SK-N-SH (cell line): ENCODE results near the gene LYSMD4. TPM values are rescaled to one million over a fixed set of nuclear protein-coding genes. Genes with fewer than 3 reads are reported as not detected.

ENCODE experiments used
- CTCF ChIA-PET: fragments of 300-600, 350-600 bp; formaldehyde crosslinking; extraction: SDS; loops from one replicate; lab custom pipeline; 2021; lab: Yijun Ruan, JAX
- POLR2A ChIA-PET: fragments of 350-600 bp; sonication (Branson Sonifier 250); formaldehyde crosslinking; extraction: SDS; loops from one replicate; lab custom pipeline; 2020; ENCODE audit warnings: antibody characterized with exemption, inconsistent platforms; lab: Yijun Ruan, JAX
- DNase-seq: peaks from one replicate; pipeline ENCODE4 v3.0.0; 2012
- H2AFZ ChIP-seq: fragments of 200-600 bp; sonication (generic); 2 replicates; pipeline ENCODE4 v1.8.1; 2016; ENCODE audit warnings: antibody characterized with exemption, mild to moderate bottlenecking, low read depth
- H3F3A ChIP-seq: fragments of 200-600 bp; sonication (generic); replicated peaks from 2 replicates; pipeline ENCODE3; 2016; ENCODE audit warnings: antibody characterized with exemption, mild to moderate bottlenecking; ENCODE audit not compliant: insufficient read depth
- H3K27ac ChIP-seq, 2 experiments: fragments of 200-500 bp in 1 of 2; fragments of 200-600 bp in 1 of 2; sonication (Bioruptor generic) in 1 of 2; sonication (generic), shearing (Covaris generic) in 1 of 2; 2 replicates each; pipeline versions ENCODE4 v1.5.1 to v1.6.1; 2014 to 2016; ENCODE audit warnings: low read depth in 2 of 2, inconsistent platforms in 1 of 2, low read length in 1 of 2, mild to moderate bottlenecking in 1 of 2, mixed read lengths in 1 of 2
- H3K27me3 ChIP-seq: fragments of 200-600 bp; sonication (generic), shearing (Covaris generic); 2 replicates; pipeline ENCODE4 v1.6.1; 2016; ENCODE audit warnings: mixed run types; ENCODE audit not compliant: insufficient read depth
- H3K36me3 ChIP-seq, 2 experiments: fragments of 200-500 bp in 1 of 2; fragments of 200-600 bp in 1 of 2; sonication (Bioruptor generic) in 1 of 2; sonication (generic) in 1 of 2; replicated peaks in 1 of 2; 2 replicates each; pipeline versions ENCODE3 to v1.5.1; 2014 to 2016; ENCODE audit warnings: low read length in 1 of 2, mild to moderate bottlenecking in 1 of 2; ENCODE audit not compliant: insufficient read depth in 2 of 2, control insufficient read depth in 1 of 2
- H3K4me1 ChIP-seq, 2 experiments: fragments of 200-500 bp in 1 of 2; fragments of 200-600 bp in 1 of 2; sonication (Bioruptor generic) in 1 of 2; sonication (generic), shearing (Covaris generic) in 1 of 2; 2 replicates each; pipeline versions ENCODE4 v1.5.1 to v1.6.1; 2014 to 2016; ENCODE audit warnings: low read depth in 1 of 2, low read length in 1 of 2, mixed run types in 1 of 2; ENCODE audit not compliant: insufficient read depth in 2 of 2, control insufficient read depth in 1 of 2
- H3K4me2 ChIP-seq: fragments of 200-600 bp; sonication (generic), shearing (Covaris generic); 2 replicates; pipeline ENCODE4 v1.6.1; 2017; ENCODE audit warnings: mixed run types
- H3K4me3 ChIP-seq, 2 experiments: fragments of 200-500 bp in 1 of 2; fragments of 200-600 bp in 1 of 2; sonication (Bioruptor generic) in 1 of 2; sonication (generic), shearing (Covaris generic) in 1 of 2; 2 replicates each; pipeline versions ENCODE4 v1.5.1 to v1.8.1; 2014 to 2016; ENCODE audit warnings: low read depth in 2 of 2, inconsistent platforms in 1 of 2, low read length in 1 of 2, mild to moderate bottlenecking in 1 of 2, mixed read lengths in 1 of 2, moderate library complexity in 1 of 2
- H3K79me2 ChIP-seq: fragments of 200-600 bp; sonication (generic); 2 replicates; pipeline ENCODE4 v1.8.1; 2017; ENCODE audit warnings: mild to moderate bottlenecking; ENCODE audit not compliant: insufficient read depth
- H3K9ac ChIP-seq: fragments of 200-600 bp; sonication (generic); 2 replicates; pipeline ENCODE4 v1.6.1; 2017; ENCODE audit warnings: mixed run types
- H3K9me2 ChIP-seq: fragments of 200-600 bp; sonication (generic); 2 replicates; pipeline ENCODE4 v1.6.1; 2017; ENCODE audit warnings: mixed run types
- H3K9me3 ChIP-seq: fragments of 200-600 bp; sonication (generic); 2 replicates; pipeline ENCODE4 v1.6.1; 2017; ENCODE audit warnings: mixed run types, mild to moderate bottlenecking, moderate library complexity
- H4K20me1 ChIP-seq: fragments of 200-600 bp; sonication (generic); 2 replicates; pipeline ENCODE4 v1.6.1; 2017; ENCODE audit warnings: mild to moderate bottlenecking, mixed run types; ENCODE audit not compliant: insufficient read depth
- ELF1 ChIP-seq: IDR thresholded peaks from 2 replicates; pipeline ENCODE4 v1.4.0; 2012
- FOSL2 ChIP-seq: IDR thresholded peaks from 2 replicates; pipeline ENCODE4 v1.4.0; 2012; ENCODE audit warnings: low read depth, mild to moderate bottlenecking, moderate library complexity, borderline replicate concordance
- FOXM1 ChIP-seq: IDR thresholded peaks from 2 replicates; pipeline ENCODE4 v1.4.0; 2012; ENCODE audit warnings: low read depth, mild to moderate bottlenecking
- RCOR1 ChIP-seq: fragments of 150-350 bp; IDR thresholded peaks from 2 replicates; pipeline ENCODE4 v1.6.1; 2017; ENCODE audit warnings: antibody characterized with exemption, low read length
- SIN3A ChIP-seq: IDR thresholded peaks from 2 replicates; pipeline ENCODE4 v1.6.1; 2012; ENCODE audit warnings: low read depth, mild to moderate bottlenecking, low read length, moderate library complexity, borderline replicate concordance
- TCF12 ChIP-seq: IDR thresholded peaks from 2 replicates; pipeline ENCODE4 v1.4.0; 2012
- WGBS: methylation state at CpG from one replicate; pipeline ENCODE4 v1.1.6; 2017; ENCODE audit warnings: low lambda C conversion rate; 5-methylcytosine and 5-hydroxymethylcytosine counted together
- polyA plus RNA-seq, 3 experiments: library from polyadenylated mRNA; depleted of rRNA; stranded (reverse); fragments of >200 nt; gene quantifications; 2 replicates each; pipeline ENCODE4 v1.2.3, GENCODE V29; 2012
- TF ChIP-seq, protein P1 (sequence below): fragments of 150-350 bp; IDR thresholded peaks from 2 replicates; pipeline ENCODE4 v1.6.1; 2017; ENCODE audit warnings: antibody characterized with exemption, low read length, low read depth, borderline replicate concordance
- TF ChIP-seq, protein P2 (sequence below): fragments of 200-600 bp; sonication (generic); IDR thresholded peaks from 2 replicates; pipeline ENCODE4 v1.6.1; 2017; ENCODE audit warnings: antibody characterized with exemption, mild to moderate bottlenecking, moderate library complexity

LYSMD4 gene
- polyA plus RNA-seq, 1 of the 3 experiments (the other 2 are of a cell fraction): 6.1 TPM

DNA sequence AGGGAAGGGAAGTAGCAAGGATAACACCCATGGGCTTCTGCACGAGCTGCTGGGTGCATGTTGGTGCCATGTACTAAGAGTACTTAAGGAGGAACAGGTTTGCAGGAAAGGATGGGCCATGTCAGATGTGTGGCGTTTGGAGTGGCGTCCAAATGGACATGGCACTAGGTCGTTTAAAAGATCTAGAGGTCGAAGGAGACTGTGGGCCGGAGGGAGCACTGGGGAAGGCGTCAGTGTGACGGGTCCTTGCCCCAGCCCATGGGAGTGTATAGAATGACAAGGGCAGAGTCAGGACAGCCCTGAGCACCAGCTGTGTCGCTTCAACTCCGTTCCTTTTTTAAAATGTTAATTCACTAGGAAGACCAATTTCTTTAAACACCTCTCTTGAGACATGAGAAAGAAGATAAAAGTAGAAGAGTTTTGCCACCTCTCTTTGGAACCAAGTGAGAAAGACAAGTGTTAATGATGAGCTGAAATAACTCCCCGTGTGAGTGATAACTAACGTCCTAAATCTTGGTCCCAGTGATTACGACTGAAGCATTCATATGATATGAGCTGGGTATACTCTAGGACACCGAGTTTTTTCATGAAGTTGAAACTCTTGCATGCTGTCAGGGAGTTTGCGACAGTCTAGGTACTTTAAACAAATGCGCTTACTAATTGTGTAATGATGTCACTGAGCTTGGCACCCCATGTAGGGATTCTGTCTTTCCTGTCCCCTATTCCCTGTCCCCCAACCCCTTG is 23.8 kb downstream of the LYSMD4 start (continued):
- no peak for TF ChIP-seq SIN3A
- TF ChIP-seq, protein P1, sequence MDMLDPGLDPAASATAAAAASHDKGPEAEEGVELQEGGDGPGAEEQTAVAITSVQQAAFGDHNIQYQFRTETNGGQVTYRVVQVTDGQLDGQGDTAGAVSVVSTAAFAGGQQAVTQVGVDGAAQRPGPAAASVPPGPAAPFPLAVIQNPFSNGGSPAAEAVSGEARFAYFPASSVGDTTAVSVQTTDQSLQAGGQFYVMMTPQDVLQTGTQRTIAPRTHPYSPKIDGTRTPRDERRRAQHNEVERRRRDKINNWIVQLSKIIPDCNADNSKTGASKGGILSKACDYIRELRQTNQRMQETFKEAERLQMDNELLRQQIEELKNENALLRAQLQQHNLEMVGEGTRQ: no peak
- TF ChIP-seq ELF1: no peak
- no peak for TF ChIP-seq RCOR1

DNA sequence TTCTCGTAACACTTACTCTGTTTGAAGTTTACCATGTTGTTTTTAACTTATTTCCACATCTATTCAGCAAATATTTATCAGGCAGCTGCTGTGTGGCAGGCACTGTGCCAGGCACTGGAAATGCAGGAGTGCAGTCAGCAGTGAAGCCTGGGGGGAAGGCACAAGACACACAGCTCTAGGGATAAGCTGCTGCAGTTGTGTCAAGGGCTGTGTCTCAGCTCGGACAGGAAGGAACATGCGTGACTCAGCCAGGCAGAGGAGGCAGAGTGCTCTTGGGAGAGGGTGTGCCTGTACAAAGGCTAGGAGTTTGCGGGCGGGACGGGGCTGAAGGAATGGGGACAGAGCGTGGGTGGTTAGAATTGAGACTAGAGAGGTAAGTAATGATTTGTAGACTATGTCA is 24.7 kb downstream of the LYSMD4 start:
- TF ChIP-seq FOSL2: peak; percentile 43; the same call in 1 of the 2 replicates
- no peak for TF ChIP-seq FOXM1
- TF ChIP-seq, all 33 proteins: peak for 1
- Histone ChIP-seq H3K9me3 (no peaks in the 10 kb centered on the region), H3K4me2 (peak overlapping the region; percentile 39), H3K27ac (no peak overlapping the region; a peak in 1 of 4 replicates), H3K9ac (no peak overlapping the region), H3K4me3 (no peak overlapping the region), H3K9me2 (no peaks in the 10 kb centered on the region), H3K36me3 (peaks cover 30 to 36% of the 10 kb centered on the region in 2 experiments), H3K4me1 (peaks cover 19 to 24% of the 10 kb centered on the region in 2 experiments), H3K79me2 (no peaks in the 10 kb centered on the region), H3F3A (peaks cover 7% of the 10 kb centered on the region), H4K20me1 (0 out of 2 replicates have a peak, but pooled peaks cover 3% of the 10 kb centered on the region), H2AFZ (no peak overlapping the region), H3K27me3 (no peaks in the 10 kb centered on the region)
- ChIA-PET CTCF (interaction anchor here (0.7 to 1.5 kb wide), 4 partner anchors 8 to 436 kb away, joined by 3 to 4 read pairs (median 4); no protein-coding TSS in a partner anchor), POLR2A (no interaction called here)
- no peak for DNase-seq
- WGBS: 77% methylated on average over 7 of the region's 7 CpGs

DNA sequence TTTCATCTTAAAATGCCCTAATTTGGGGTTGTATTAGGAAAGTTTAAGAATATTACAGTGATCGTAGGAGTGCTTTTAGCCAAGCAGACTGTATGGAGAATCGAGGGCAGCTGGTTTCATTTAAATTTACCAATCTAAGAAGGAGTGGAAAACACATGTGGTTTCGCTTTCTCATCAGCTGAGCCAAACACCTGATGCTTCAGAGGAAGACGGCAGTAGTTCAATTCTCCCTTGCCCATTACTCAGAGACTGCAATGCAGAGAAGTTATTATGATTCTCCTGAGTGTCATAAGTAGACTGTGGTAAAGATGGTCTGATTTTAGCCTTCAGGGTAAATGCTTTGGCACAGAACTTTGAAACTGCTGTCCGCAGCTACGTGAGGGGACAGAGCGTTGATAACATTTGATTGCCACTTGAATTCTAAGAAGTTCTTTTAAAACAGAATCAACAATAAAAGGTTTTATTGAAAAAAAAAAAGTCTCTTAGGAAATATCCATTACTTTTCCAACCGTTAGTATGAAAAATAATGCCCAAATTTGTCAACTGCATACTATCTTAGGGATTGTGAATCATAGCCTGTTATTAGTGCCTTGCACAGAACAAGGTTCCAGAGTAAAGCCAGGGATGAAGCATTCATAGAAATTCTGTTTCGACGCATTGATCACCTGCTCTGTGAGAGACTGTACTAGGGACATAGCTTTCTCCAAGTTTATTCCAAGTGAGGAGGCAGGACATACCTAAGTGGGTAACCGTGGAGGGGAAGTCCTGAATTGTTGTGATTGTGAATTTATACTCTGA is 25.6 kb downstream of the LYSMD4 start:
- no peak overlapping the region; a peak in 1 of 4 replicates for H3K27ac ChIP-seq
- ChIA-PET POLR2A (no interaction called here), CTCF (interaction anchor here (0.7 to 1.8 kb wide), 8 partner anchors 9 to 435 kb away, joined by 3 to 9 read pairs (median 4); no protein-coding TSS in a partner anchor)
- H2AFZ ChIP-seq: no peak overlapping the region
- no peak for DNase-seq
- H3K79me2 ChIP-seq: no peaks in the 10 kb centered on the region
- H3K9me3 ChIP-seq: no peaks in the 10 kb centered on the region
- peak overlapping the region; percentile 39; the same call in 1 of the 2 replicates for H3K4me2 ChIP-seq
- no peak overlapping the region for H3K9ac ChIP-seq
- 81% methylated on average over 11 of the region's 11 CpGs for WGBS
- no peaks in the 10 kb centered on the region for H3K9me2 ChIP-seq
- TF ChIP-seq, protein P2, sequence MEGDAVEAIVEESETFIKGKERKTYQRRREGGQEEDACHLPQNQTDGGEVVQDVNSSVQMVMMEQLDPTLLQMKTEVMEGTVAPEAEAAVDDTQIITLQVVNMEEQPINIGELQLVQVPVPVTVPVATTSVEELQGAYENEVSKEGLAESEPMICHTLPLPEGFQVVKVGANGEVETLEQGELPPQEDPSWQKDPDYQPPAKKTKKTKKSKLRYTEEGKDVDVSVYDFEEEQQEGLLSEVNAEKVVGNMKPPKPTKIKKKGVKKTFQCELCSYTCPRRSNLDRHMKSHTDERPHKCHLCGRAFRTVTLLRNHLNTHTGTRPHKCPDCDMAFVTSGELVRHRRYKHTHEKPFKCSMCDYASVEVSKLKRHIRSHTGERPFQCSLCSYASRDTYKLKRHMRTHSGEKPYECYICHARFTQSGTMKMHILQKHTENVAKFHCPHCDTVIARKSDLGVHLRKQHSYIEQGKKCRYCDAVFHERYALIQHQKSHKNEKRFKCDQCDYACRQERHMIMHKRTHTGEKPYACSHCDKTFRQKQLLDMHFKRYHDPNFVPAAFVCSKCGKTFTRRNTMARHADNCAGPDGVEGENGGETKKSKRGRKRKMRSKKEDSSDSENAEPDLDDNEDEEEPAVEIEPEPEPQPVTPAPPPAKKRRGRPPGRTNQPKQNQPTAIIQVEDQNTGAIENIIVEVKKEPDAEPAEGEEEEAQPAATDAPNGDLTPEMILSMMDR: no peak
- TF ChIP-seq TCF12 (peak; percentile 49), RCOR1 (no peak)
- H3K36me3 ChIP-seq: peaks cover 21 to 27% of the 10 kb centered on the region in 2 experiments
- no peaks in the 10 kb centered on the region for H3K27me3 ChIP-seq
- peaks cover 14% of the 10 kb centered on the region for H3F3A ChIP-seq
- peaks cover 19 to 31% of the 10 kb centered on the region in 2 experiments for H3K4me1 ChIP-seq
- H4K20me1 ChIP-seq: 0 out of 2 replicates have a peak, but pooled peaks cover 3% of the 10 kb centered on the region
- H3K4me3 ChIP-seq: no peak overlapping the region
